ENCODE measurements around the gene RAB10.

Gene RAB10

DNA sequence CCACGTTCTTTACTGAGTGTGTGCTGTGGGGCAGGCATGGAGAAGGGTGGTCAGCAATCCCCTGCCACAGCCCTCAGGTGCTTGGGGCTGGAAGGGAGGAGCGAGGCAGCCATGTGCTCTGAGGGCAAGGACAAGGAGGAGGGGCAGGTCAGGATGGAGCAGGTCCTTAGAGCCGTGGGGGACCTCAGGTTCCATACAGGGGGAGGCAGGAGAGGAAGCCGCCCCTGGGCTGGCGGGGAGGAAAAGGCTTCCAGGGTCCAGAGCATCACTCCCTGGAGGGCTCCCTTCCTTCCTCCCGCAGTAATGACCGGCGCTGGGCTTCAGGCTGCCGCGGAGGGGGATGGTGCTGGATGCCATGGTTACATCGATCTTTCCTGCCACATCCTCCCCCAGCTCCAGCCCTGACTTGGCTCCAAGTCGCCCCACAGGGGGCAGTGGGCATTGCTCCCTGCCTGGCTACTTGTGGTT lies 145.6 kb downstream of the RAB10 start:
- no peak for DNase-seq (ENCODE audit: low read depth)

DNA sequence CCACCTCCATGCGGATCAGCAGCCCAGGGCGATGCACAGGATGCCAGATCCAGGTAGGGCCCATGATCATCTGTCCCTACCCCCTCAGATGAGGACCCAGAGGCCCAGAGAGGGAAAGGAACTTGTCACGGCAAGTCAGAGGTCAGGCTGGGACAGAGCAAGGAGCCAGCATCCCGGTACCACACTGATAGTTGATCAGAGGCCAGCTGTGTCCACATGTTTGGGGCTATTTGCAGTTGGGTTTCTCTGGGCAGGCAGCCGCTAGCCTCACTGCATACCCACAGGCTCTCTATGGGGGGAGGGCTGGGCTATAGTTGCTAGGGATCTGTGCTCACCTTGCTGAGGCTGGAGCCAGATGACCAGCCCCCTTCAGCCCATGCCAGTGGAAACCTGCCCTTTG lies 148.6 kb downstream of the RAB10 start:
- DNase-seq (ENCODE audit: low read depth) = no peak

DNA sequence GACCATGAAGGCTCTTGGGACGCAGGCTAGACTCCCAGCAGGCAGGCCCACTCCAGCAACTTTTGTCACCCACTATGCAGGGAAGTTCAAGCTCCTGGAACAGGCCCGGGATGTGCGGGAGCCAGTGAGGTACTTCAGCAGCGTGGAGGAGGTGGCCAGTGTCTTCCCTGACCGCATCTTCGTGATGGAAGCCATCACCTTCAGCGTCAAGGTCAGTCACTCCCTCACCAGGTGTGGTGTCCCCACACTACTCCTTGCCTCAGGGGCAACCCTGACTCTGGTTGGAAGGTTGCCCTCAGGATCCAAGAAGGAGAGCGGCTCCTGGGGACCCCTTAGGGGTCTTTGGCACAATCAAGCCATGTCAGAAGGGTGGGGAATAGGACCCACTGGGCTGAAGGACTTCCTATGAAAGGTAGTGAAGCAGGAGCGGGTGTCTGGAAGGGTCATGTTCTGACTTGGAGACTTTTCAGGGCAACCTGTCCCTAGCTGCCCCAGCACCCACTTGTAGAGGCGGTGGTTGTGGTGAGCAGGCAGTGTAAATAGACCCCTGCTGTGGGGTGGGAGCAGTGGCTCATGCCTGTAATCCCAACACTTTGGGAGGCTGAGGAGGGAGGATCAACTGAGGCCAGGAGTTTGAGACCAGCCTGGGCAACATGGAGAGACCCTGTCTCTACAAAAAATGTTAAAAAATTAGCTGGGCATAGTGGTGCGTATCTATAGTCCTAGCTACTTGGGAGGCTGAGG lies 149.2 kb downstream of the RAB10 start:
- no peak for DNase-seq (ENCODE audit: low read depth)

DNA sequence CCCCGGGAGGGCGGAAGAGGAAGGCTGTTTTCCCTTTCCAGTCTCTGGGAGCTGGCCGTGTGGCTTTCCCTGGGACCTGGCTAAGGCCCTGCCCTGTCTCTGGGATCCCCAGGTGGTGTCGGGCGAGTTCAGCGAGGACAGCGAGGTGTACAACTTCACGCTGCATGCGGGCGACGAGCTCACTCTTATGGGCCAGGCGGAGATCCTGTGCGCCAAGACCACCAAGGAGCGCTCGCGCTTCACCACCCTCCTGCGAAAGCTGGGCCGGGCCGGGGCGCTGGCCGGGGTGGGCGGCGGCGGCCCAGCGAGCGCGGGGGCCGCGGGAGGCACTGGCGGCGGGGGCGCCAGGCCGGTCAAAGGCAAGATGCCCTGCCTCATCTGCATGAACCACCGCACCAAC lies 150.2 kb downstream of the RAB10 start:
- DNase-seq (ENCODE audit: low read depth) = no peak

DNA sequence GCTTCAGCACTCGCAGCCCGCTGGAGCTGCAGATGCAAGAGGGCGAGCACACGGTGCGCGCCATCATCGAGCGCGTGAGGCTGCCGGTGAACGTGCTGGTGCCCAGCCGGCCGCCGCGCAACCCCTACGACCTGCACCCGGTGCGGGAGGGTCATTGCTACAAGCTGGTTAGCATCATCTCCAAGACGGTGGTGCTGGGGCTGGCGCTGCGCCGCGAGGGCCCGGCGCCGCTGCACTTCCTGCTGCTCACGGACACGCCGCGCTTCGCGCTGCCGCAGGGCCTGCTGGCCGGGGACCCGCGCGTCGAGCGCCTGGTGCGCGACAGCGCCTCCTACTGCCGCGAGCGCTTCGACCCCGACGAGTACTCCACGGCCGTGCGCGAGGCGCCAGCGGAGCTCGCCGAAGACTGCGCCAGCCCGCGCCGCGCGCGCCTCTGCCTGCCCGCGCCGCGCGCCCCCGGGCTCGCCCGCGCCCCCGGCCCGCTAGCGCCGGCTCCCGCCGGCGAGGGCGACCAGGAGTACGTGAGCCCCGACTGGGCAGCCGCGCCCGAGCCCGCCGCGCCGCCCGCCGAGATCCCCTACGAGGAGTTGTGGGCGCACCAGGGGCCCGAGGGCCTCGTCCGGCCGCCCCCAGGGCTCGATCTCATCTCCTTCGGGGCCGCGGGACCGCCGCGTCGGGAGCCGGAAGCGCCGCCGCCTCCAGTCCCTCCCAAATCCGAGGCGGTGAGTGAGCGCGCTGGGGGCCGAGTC lies 150.8 kb downstream of the RAB10 start:
- peak; percentile 63 for DNase-seq (ENCODE audit: low read depth)

DNA sequence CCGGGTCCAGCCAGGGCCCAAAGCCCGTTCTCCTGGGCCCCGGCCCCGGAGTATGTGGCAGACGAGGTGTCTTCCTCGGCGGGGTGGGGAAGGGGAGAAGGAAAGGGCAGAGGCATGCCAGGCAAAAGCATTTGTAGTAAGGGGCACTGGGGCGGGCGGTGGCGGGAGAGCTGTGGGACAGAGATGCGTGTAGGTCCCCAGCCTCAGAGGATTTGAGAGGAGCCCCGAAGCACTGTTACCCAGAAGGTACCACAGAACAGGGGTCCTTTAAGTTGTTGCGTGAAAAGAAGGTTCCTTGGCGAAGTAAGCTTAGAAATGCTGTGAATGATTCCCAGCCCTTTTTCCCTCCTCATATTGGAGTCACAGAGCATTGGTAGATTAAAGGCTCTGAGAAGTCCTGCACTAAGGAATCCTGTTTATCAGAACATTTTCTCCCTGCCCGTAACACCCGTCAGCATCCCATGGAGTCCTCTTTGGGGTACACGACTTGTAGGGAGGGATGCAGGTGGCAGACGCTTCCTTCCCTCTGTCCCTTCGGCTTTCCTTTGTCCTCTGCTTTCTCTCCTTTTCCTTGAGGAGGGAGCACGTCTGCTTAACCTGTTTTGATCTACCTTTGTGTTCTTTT lies 151.5 kb downstream of the RAB10 start:
- DNase-seq (ENCODE audit: low read depth) = no peak

DNA sequence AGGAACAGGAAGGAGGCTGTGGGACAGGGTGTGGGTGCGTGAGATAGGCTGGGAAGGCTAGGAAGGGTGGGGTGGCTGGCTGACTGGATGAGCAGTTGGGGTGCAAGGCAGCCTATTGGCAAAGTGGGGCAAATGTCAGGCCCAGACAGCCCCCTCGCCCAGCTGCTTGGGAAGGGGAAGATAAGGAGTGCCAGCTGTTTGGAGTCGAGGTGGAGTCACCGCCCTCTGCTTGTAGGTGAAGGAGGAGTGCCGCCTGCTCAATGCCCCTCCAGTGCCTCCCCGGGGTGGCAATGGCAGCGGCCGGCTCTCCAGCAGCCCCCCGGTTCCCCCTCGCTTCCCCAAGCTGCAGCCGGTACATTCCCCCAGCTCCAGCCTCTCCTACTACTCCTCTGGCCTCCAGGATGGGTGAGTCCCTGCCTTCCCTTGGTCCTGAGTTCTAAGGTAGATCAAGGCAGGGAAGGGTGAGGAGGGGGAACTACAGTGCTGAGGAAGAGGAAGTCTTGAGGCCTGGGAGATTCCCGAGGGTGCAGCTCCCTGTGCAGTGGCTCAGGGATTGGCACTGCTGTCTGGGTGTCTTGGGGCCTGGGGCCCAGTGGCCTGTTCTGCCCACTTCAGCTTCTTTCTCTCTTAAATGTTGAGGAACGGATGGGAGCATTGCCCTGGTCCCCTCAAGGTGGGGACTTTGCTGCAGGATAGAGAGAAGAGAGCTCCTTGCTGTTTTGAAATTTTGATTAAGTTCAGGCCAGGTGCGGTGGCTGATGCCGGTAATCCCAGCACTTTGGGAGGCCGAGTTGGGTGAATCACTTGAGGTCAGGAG lies 152.3 kb downstream of the RAB10 start:
- no peak for DNase-seq (ENCODE audit: low read depth)

Data from fibroblast of the conjunctiva (primary cell).